MM.1S (cell line): ENCODE measurements around the gene JCAD.

Source experiments
- EZH2 ChIP-seq: fragments of 300-600 bp; sonication (generic); optimal IDR thresholded peaks from 2 replicates; pipeline ENCODE3; 2017; ENCODE audit warnings: low read depth, mild to moderate bottlenecking, antibody characterized with exemption, low read length, mixed read lengths
- EZH2phosphoT487 ChIP-seq: fragments of 300-600 bp; sonication (generic); IDR thresholded peaks from 2 replicates; pipeline ENCODE4 v1.6.1; 2018; ENCODE audit warnings: antibody characterized with exemption, low read length
- TF ChIP-seq, protein P1 (sequence below): fragments of 300-600 bp; sonication (generic); IDR thresholded peaks from 2 replicates; pipeline ENCODE4 v1.5.1; 2016; ENCODE audit warnings: antibody characterized with exemption, low read length, mixed read lengths

- TF ChIP-seq, protein P1, sequence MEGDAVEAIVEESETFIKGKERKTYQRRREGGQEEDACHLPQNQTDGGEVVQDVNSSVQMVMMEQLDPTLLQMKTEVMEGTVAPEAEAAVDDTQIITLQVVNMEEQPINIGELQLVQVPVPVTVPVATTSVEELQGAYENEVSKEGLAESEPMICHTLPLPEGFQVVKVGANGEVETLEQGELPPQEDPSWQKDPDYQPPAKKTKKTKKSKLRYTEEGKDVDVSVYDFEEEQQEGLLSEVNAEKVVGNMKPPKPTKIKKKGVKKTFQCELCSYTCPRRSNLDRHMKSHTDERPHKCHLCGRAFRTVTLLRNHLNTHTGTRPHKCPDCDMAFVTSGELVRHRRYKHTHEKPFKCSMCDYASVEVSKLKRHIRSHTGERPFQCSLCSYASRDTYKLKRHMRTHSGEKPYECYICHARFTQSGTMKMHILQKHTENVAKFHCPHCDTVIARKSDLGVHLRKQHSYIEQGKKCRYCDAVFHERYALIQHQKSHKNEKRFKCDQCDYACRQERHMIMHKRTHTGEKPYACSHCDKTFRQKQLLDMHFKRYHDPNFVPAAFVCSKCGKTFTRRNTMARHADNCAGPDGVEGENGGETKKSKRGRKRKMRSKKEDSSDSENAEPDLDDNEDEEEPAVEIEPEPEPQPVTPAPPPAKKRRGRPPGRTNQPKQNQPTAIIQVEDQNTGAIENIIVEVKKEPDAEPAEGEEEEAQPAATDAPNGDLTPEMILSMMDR, result no peak
- TF ChIP-seq EZH2 (no peak), EZH2phosphoT487 (no peak)
Observed at GRCh38 chr10:30080161-30080560, 20.8 kb upstream of the JCAD start.
